ENCODE results near the gene CHM. TPM values are rescaled to one million over a fixed set of nuclear protein-coding genes. Genes with fewer than 3 reads are reported as not detected.
"Not testable (repeated sequence)": the region's sequence is repeated elsewhere in the genome, so short reads cannot be mapped to it uniquely, and the experiment has no call there.

The CHM gene
- 10 to 100 TPM; 22.1 to 32.9 (median 28.4) TPM for polyA plus RNA-seq (ENCODE audit: insufficient read length in 4 of 4)

GRCh38 chrX:86047174-86047935 lies at the start of gene CHM:
CHM (minus strand) TSS chrX:86047558; CDS start chrX:86047532, 26 bp downstream.
- DNase-seq (ENCODE audit: low read depth in 4 of 4, low spot score in 3 of 4), result peak; percentile 74 to 84 (median 81)

GRCh38 chrX:86078650-86079049 lies 31.3 kb upstream of the CHM start:
- no peak for DNase-seq (ENCODE audit: low read depth in 4 of 4, low spot score in 3 of 4)

- no peak for DNase-seq (ENCODE audit: low read depth in 4 of 4, low spot score in 3 of 4)
Measured at GRCh38 chrX:86066998-86067397, 19.6 kb upstream of the CHM start.

- DNase-seq (ENCODE audit: low read depth in 4 of 4, low spot score in 3 of 4), result no peak
Measured at GRCh38 chrX:86061407-86061806, 14.0 kb upstream of the CHM start.

GRCh38 chrX:86051741-86052140 lies 4.4 kb upstream of the CHM start:
- no peak for DNase-seq (ENCODE audit: low read depth in 4 of 4, low spot score in 3 of 4)

- no peak for DNase-seq (ENCODE audit: low read depth in 4 of 4, low spot score in 3 of 4)
Measured at GRCh38 chrX:86047936-86048280, 550 bp upstream of the CHM start.

- no peak for DNase-seq (ENCODE audit: low read depth in 4 of 4, low spot score in 3 of 4)
Measured at GRCh38 chrX:86044216-86044615, 3.1 kb downstream of the CHM start.

- DNase-seq (ENCODE audit: low read depth in 4 of 4, low spot score in 3 of 4), result no peak
Measured at GRCh38 chrX:86039625-86040568, 7.5 kb downstream of the CHM start.

- no peak for DNase-seq (ENCODE audit: low read depth in 4 of 4, low spot score in 3 of 4)
Measured at GRCh38 chrX:86033385-86033784, 14.0 kb downstream of the CHM start.

- no peak for DNase-seq (ENCODE audit: low read depth in 4 of 4, low spot score in 3 of 4)
Measured at GRCh38 chrX:86028681-86029080, 18.7 kb downstream of the CHM start.

- DNase-seq (ENCODE audit: low read depth in 4 of 4, low spot score in 3 of 4), result no peak
Measured at GRCh38 chrX:86023811-86024210, 23.5 kb downstream of the CHM start.

GRCh38 chrX:86021652-86022289 lies 25.6 kb downstream of the CHM start:
- DNase-seq (ENCODE audit: low read depth in 4 of 4, low spot score in 3 of 4), result no peak

GRCh38 chrX:86016139-86016538 lies 31.2 kb downstream of the CHM start:
- no peak for DNase-seq (ENCODE audit: low read depth in 4 of 4, low spot score in 3 of 4)

- not testable (repeated sequence) for DNase-seq (ENCODE audit: low read depth in 4 of 4, low spot score in 3 of 4)
Measured at GRCh38 chrX:86014959-86015358, 32.4 kb downstream of the CHM start.

GRCh38 chrX:86014421-86014820 lies 32.9 kb downstream of the CHM start:
- no peak for DNase-seq (ENCODE audit: low read depth in 4 of 4, low spot score in 3 of 4)

- no peak for DNase-seq (ENCODE audit: low read depth in 4 of 4, low spot score in 3 of 4)
Measured at GRCh38 chrX:86013792-86014191, 33.6 kb downstream of the CHM start.

GRCh38 chrX:86012188-86012587 lies 35.2 kb downstream of the CHM start:
- no peak for DNase-seq (ENCODE audit: low read depth in 4 of 4, low spot score in 3 of 4)

GRCh38 chrX:86009803-86010202 lies 37.6 kb downstream of the CHM start:
- DNase-seq (ENCODE audit: low read depth in 4 of 4, low spot score in 3 of 4), result not testable (repeated sequence)

- not testable (repeated sequence) for DNase-seq (ENCODE audit: low read depth in 4 of 4, low spot score in 3 of 4)
Measured at GRCh38 chrX:86007891-86008290, 39.5 kb downstream of the CHM start.

- no peak for DNase-seq (ENCODE audit: low read depth in 4 of 4, low spot score in 3 of 4)
Measured at GRCh38 chrX:86002076-86002896, 45.1 kb downstream of the CHM start.

Data from left renal pelvis (tissue), 4 donors.